Loucy (cell line): ENCODE data around the gene SND1.

ENCODE experiments used
- EZH2phosphoT487 ChIP-seq: fragments of 200-600 bp; IDR thresholded peaks from 2 replicates; pipeline ENCODE4 v1.6.1; 2018; ENCODE audit warnings: antibody characterized with exemption, mild to moderate bottlenecking, moderate library complexity, borderline replicate concordance
- TF ChIP-seq, protein P1 (sequence below): fragments of 200-600 bp; sonication (generic); conservative IDR thresholded peaks from 2 replicates; pipeline ENCODE4 v1.5.1; 2014; ENCODE audit warnings: mild to moderate bottlenecking, antibody characterized with exemption, low read length

DNA sequence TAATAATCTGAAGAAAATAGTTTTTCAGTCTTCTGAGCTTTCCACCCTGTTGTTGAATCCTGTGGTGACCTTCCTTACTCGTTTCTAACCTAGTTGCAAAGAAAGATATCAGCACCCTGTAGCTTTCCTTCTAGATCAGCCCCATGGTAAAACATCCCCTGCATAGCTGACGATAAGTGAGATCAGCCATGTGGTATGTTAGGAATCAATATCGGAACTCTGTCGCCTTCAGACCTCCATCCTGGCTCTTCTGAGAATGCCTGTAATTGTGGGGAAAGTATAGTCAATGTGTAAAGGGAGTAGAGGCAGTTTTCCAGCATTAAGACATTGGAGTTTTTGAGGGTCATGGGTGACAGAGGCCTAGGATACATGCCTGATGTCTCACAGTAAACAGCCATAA is 227.4 kb downstream of the SND1 start:
- no peak for TF ChIP-seq EZH2phosphoT487
- TF ChIP-seq, protein P1, sequence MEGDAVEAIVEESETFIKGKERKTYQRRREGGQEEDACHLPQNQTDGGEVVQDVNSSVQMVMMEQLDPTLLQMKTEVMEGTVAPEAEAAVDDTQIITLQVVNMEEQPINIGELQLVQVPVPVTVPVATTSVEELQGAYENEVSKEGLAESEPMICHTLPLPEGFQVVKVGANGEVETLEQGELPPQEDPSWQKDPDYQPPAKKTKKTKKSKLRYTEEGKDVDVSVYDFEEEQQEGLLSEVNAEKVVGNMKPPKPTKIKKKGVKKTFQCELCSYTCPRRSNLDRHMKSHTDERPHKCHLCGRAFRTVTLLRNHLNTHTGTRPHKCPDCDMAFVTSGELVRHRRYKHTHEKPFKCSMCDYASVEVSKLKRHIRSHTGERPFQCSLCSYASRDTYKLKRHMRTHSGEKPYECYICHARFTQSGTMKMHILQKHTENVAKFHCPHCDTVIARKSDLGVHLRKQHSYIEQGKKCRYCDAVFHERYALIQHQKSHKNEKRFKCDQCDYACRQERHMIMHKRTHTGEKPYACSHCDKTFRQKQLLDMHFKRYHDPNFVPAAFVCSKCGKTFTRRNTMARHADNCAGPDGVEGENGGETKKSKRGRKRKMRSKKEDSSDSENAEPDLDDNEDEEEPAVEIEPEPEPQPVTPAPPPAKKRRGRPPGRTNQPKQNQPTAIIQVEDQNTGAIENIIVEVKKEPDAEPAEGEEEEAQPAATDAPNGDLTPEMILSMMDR, result no peak
